HL-60 (cell line): ENCODE data around the gene PKN3.

Source experiments
- DNase-seq, 2 experiments: peaks; one replicate each; pipeline ENCODE4 v3.0.0-alpha.2; 2010 to 2020; ENCODE audit warnings: low read depth in 1 of 2, low spot score in 1 of 2
- H3K27ac ChIP-seq: fragments of 250-450 bp; sonication (Bioruptor Pico); replicated peaks from 2 replicates; pipeline ENCODE4 v1.5.1; 2020; ENCODE audit warnings: mild to moderate bottlenecking, moderate library complexity
- H3K27me3 ChIP-seq: fragments of 250-450 bp; sonication (Bioruptor Pico); 2 replicates; pipeline ENCODE4 v1.5.1; 2021; ENCODE audit warnings: mild to moderate bottlenecking, moderate library complexity; ENCODE audit not compliant: insufficient read depth, poor library complexity, severe bottlenecking
- H3K4me3 ChIP-seq: replicated peaks from 2 replicates; pipeline ENCODE4 v1.5.1; 2011; ENCODE audit warnings: mild to moderate bottlenecking, control low read depth, low read length; ENCODE audit not compliant: insufficient read depth
- CTCF ChIP-seq: IDR thresholded peaks from one replicate; pipeline ENCODE4 v1.5.1; 2011; ENCODE audit warnings: low read length, control low read depth, inconsistent platforms; ENCODE audit not compliant: insufficient read depth
- GABPA ChIP-seq: IDR thresholded peaks from 2 replicates; pipeline ENCODE4 v1.6.1; 2012; ENCODE audit warnings: low read depth
- POLR2AphosphoS5 ChIP-seq: IDR thresholded peaks from 2 replicates; pipeline ENCODE4 v1.6.1; 2012; ENCODE audit warnings: low read depth
- REST ChIP-seq: IDR thresholded peaks from 2 replicates; pipeline ENCODE4 v1.6.1; 2012; ENCODE audit warnings: low read depth; ENCODE audit not compliant: insufficient replicate concordance
- SPI1 ChIP-seq: IDR thresholded peaks from 2 replicates; pipeline ENCODE4 v1.6.1; 2012; ENCODE audit warnings: low read depth, mild to moderate bottlenecking, borderline replicate concordance

Gene PKN3

DNA sequence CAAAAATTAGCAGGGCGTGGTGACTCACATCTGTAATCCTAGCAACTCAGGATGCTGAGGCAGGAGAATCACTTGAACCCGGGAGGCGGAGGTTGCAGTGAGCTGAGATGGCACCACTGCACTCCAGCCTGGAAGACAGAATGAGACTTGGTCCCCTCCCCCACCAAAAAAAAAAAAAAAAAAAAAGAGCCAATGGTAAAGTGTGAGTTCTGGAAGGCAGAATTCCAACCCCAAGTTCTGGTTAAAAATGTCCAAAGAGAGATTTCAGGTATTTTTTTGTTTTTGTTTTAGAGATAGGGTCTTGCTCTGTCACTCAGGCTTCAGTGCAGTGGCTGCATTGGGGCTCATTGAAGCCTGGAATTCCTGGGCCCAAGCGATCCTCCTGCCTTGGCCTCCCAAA is 14.8 kb upstream of the PKN3 start:
- no peaks in the 10 kb centered on the region for H3K27me3 ChIP-seq
- TF ChIP-seq GABPA, result no peak
- TF ChIP-seq POLR2AphosphoS5, result no peak
- TF ChIP-seq REST, result no peak
- TF ChIP-seq SPI1, result no peak
- no peak for TF ChIP-seq CTCF
- H3K4me3 ChIP-seq, result no peak overlapping the region
- DNase-seq, result no peak
- no peak overlapping the region for H3K27ac ChIP-seq

DNA sequence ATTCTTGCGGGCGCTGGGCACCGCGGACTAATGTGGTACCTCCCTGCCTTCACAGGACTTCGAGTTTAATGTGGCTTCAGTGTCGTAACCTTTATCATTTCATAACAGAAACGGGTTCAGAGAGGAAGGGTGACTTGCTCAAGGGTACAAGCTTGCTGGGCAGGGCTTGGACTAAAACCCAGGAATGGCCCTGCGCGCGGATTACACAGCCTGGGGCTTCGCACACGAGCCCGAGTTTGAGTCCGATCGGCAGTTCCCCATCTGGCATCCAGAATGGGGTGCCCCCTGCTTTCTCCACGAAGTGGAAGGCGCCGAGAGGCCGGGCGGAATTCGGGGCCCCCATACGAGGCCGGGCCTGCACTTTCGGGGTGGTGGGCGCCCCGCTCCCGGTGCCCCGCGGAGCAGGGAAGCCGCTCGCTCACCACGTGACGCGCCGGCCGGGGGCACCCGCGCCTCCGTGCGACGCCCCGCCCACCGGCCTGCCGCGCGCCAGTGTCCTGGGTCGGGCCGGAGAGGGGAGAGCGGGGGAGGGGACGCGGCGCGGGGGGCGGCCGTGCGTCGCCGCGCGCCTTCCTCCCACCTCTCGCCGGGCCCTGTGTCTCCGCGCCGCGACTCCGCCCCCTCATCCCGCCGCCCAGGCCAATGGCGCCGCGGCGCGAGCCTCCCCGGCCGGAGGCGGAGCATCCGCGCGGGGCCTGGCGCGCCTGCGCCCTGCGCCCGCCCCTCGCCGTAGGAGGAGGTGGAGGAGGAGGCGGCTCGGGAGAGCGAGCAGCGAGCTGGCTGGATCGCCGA is 13.6 kb upstream of the PKN3 start, which contains the start of gene SET:
TSS of gene SET (plus strand) at position 722 of the 792 bp plus-strand sequence. CDS start 361 bp downstream, outside the sequence.
- Histone ChIP-seq H3K27ac (peak within 1 kb of the TSS; percentile 95), H3K27me3 (no peaks in the 10 kb centered on the region), H3K4me3 (peak within 1 kb of the TSS; percentile 98)
- DNase-seq, result peak; percentile 88 to 91
- no peak for TF ChIP-seq REST
- peak; percentile 28; the same call in 1 of the 2 replicates for TF ChIP-seq SPI1
- TF ChIP-seq POLR2AphosphoS5, result peak; percentile 59; the same call in 1 of the 2 replicates

- H3K27me3 ChIP-seq, result no peaks in the 10 kb centered on the region
- peak overlapping the region; percentile 72 for H3K27ac ChIP-seq
- no peak for TF ChIP-seq REST
- TF ChIP-seq POLR2AphosphoS5, result peak; percentile 50; the same call in 1 of the 2 replicates
- peak overlapping the region; percentile 41 for H3K4me3 ChIP-seq
- peak; percentile 44 to 73 for DNase-seq
Measured at GRCh38 chr9:128689293-128689774, 13.0 kb upstream of the PKN3 start.
